IMR-90 (cell line): ENCODE data around the gene SARM1. TPM values are rescaled to one million over a fixed set of nuclear protein-coding genes. Genes with fewer than 3 reads are reported as not detected.

Source experiments
- ATAC-seq: fragments of 200-7000 bp; cut with Tn5 transposase; 2 replicates; pipeline ENCODE4 v1.9.1; 2020; ENCODE audit warnings: low read depth, mild to moderate bottlenecking, moderate library complexity
- BruUV-seq: library from RNA; stranded (reverse); fragments of 400-500 nt; replicated peaks from 2 replicates; lab custom pipeline; 2021; lab: Mats Ljungman, UMichigan
- CTCF ChIA-PET: fragments of 300-600 bp; formaldehyde crosslinking; extraction: SDS; loops from one replicate; lab custom pipeline; 2021; ENCODE audit warnings: antibody characterized with exemption; lab: Yijun Ruan, JAX
- POLR2A ChIA-PET: fragments of 300-600 bp; sonication (Branson Sonifier 250); formaldehyde crosslinking; loops from one replicate; lab custom pipeline; 2022; ENCODE audit warnings: antibody characterized with exemption; ENCODE audit not compliant: unreplicated experiment; lab: Charles Lee
- DNase-seq: peaks from one replicate; pipeline ENCODE4 v3.0.0; 2013
- H2AFZ ChIP-seq: replicated peaks from 2 replicates; pipeline ENCODE3; 2013; ENCODE audit warnings: low read length, mild to moderate bottlenecking; ENCODE audit not compliant: poor library complexity
- H2AK5ac ChIP-seq: 2 replicates; pipeline ENCODE4 v1.6.1; 2013; ENCODE audit warnings: low read depth, low read length, inconsistent platforms
- H2AK9ac ChIP-seq: replicated peaks from 2 replicates; pipeline ENCODE3; 2013; ENCODE audit warnings: mild to moderate bottlenecking, low read depth, low read length, moderate library complexity; ENCODE audit not compliant: poor library complexity
- H2BK120ac ChIP-seq: 2 replicates; pipeline ENCODE4 v1.6.1; 2013; ENCODE audit warnings: low read depth, low read length, inconsistent platforms
- H2BK15ac ChIP-seq: 3 replicates; pipeline ENCODE4 v1.6.1; 2013; ENCODE audit warnings: low read depth, low read length, inconsistent platforms
- H2BK20ac ChIP-seq: 2 replicates; pipeline ENCODE4 v1.6.1; 2013; ENCODE audit warnings: low read depth, mild to moderate bottlenecking, inconsistent platforms, low read length, moderate library complexity
- H2BK5ac ChIP-seq: 2 replicates; pipeline ENCODE4 v1.6.1; 2013; ENCODE audit warnings: mild to moderate bottlenecking, low read depth, low read length, inconsistent platforms; ENCODE audit not compliant: poor library complexity, severe bottlenecking
- H3K14ac ChIP-seq: replicated peaks from 2 replicates; pipeline ENCODE4 v1.6.1; 2013; ENCODE audit warnings: low read depth, low read length, inconsistent platforms
- H3K18ac ChIP-seq: 2 replicates; pipeline ENCODE4 v1.6.1; 2013; ENCODE audit warnings: low read depth, low read length, control low read depth
- H3K23ac ChIP-seq: 2 replicates; pipeline ENCODE4 v1.6.1; 2013; ENCODE audit warnings: low read depth, low read length, inconsistent platforms
- H3K27ac ChIP-seq: 2 replicates; pipeline ENCODE4 v1.5.1; 2013; ENCODE audit warnings: mild to moderate bottlenecking, control low read depth, low read length; ENCODE audit not compliant: insufficient read depth
- H3K27me3 ChIP-seq: 2 replicates; pipeline ENCODE4 v1.6.1; 2013; ENCODE audit warnings: low read length; ENCODE audit not compliant: control insufficient read depth, insufficient read depth
- H3K36me3 ChIP-seq: 2 replicates; pipeline ENCODE4 v1.6.1; 2013; ENCODE audit warnings: low read length, mixed read lengths; ENCODE audit not compliant: control insufficient read depth, insufficient read depth
- H3K4ac ChIP-seq: 2 replicates; pipeline ENCODE4 v1.6.1; 2013; ENCODE audit warnings: low read depth, low read length, inconsistent platforms
- H3K4me1 ChIP-seq: 2 replicates; pipeline ENCODE4 v1.6.1; 2013; ENCODE audit warnings: low read length, mixed read lengths; ENCODE audit not compliant: control insufficient read depth, insufficient read depth
- H3K4me2 ChIP-seq: 2 replicates; pipeline ENCODE4 v1.6.1; 2013; ENCODE audit warnings: low read depth, mild to moderate bottlenecking, control low read depth, low read length, moderate library complexity
- H3K4me3 ChIP-seq: 2 replicates; pipeline ENCODE4 v1.5.1; 2013; ENCODE audit warnings: low read depth, mild to moderate bottlenecking, control low read depth, low read length, moderate library complexity; ENCODE audit not compliant: insufficient read depth
- H3K56ac ChIP-seq: 2 replicates; pipeline ENCODE4 v1.6.1; 2013; ENCODE audit warnings: low read length, inconsistent platforms; ENCODE audit not compliant: insufficient read depth; ENCODE audit errors: extremely low read depth
- H3K79me1 ChIP-seq, 2 experiments: 2 replicates each; pipeline ENCODE4 v1.6.1; 2013; ENCODE audit warnings: low read length in 2 of 2, inconsistent platforms in 1 of 2, low read depth in 1 of 2
- H3K9ac ChIP-seq: 2 replicates; pipeline ENCODE4 v1.6.1; 2013; ENCODE audit warnings: low read depth, low read length, control low read depth
- H3K9me1 ChIP-seq: 2 replicates; pipeline ENCODE4 v1.6.1; 2013; ENCODE audit warnings: low read length, inconsistent platforms; ENCODE audit not compliant: insufficient read depth
- H3K9me3 ChIP-seq: 2 replicates; pipeline ENCODE4 v1.6.1; 2013; ENCODE audit warnings: low read length; ENCODE audit not compliant: control insufficient read depth, insufficient read depth
- H4K20me1 ChIP-seq: 2 replicates; pipeline ENCODE4 v1.6.1; 2013; ENCODE audit warnings: low read length, inconsistent platforms; ENCODE audit not compliant: insufficient read depth
- H4K5ac ChIP-seq: 2 replicates; pipeline ENCODE4 v1.6.1; 2013; ENCODE audit warnings: mild to moderate bottlenecking, low read depth, low read length, control low read depth
- H4K8ac ChIP-seq, 2 experiments: 2 replicates each; pipeline ENCODE4 v1.6.1; 2013; ENCODE audit warnings: low read depth in 2 of 2, low read length in 2 of 2, control low read depth in 1 of 2, inconsistent platforms in 1 of 2
- H4K91ac ChIP-seq: 2 replicates; pipeline ENCODE4 v1.6.1; 2013; ENCODE audit warnings: low read depth, low read length, inconsistent platforms; ENCODE audit not compliant: insufficient read depth
- BHLHE40 ChIP-seq: fragments of 150-350 bp; IDR thresholded peaks from 2 replicates; pipeline ENCODE4 v1.6.1; 2016; ENCODE audit warnings: mild to moderate bottlenecking, low read depth, low read length
- CEBPB ChIP-seq: IDR thresholded peaks from 2 replicates; pipeline ENCODE4 v1.6.1; 2012; ENCODE audit warnings: low read depth, low read length, improper control_type of control experiment
- CHD1 ChIP-seq: IDR thresholded peaks from 2 replicates; pipeline ENCODE4 v1.6.1; 2012; ENCODE audit warnings: low read depth, low read length, improper control_type of control experiment
- CTCF ChIP-seq: conservative IDR thresholded peaks from 2 replicates; pipeline ENCODE4 v1.5.1; 2012; ENCODE audit warnings: mild to moderate bottlenecking, low read depth, low read length, improper control_type of control experiment
- ELK1 ChIP-seq: fragments of 150-350 bp; IDR thresholded peaks from 2 replicates; pipeline ENCODE4 v1.6.1; 2016; ENCODE audit warnings: low read depth, mild to moderate bottlenecking, low read length, moderate library complexity, borderline replicate concordance
- FOS ChIP-seq: fragments of 150-350 bp; IDR thresholded peaks from 2 replicates; pipeline ENCODE4 v1.6.1; 2016; ENCODE audit warnings: low read depth, low read length
- MAFK ChIP-seq: IDR thresholded peaks from 2 replicates; pipeline ENCODE4 v1.6.1; 2012; ENCODE audit warnings: low read depth, low read length, improper control_type of control experiment
- MAZ ChIP-seq: IDR thresholded peaks from 2 replicates; pipeline ENCODE4 v1.6.1; 2012; ENCODE audit warnings: low read depth, mild to moderate bottlenecking, low read length, improper control_type of control experiment, moderate library complexity, borderline replicate concordance
- MXI1 ChIP-seq: IDR thresholded peaks from 2 replicates; pipeline ENCODE4 v1.6.1; 2012; ENCODE audit warnings: low read depth, mild to moderate bottlenecking, low read length, moderate library complexity, borderline replicate concordance
- NFE2L2 ChIP-seq: fragments of 150-350 bp; IDR thresholded peaks from 2 replicates; pipeline ENCODE4 v1.6.1; 2016; ENCODE audit warnings: low read depth, mild to moderate bottlenecking, low read length
- POLR2A ChIP-seq: IDR thresholded peaks from 2 replicates; pipeline ENCODE4 v1.6.1; 2012; ENCODE audit warnings: mild to moderate bottlenecking, low read depth, low read length
- RAD21 ChIP-seq: IDR thresholded peaks from 2 replicates; pipeline ENCODE4 v1.6.1; 2012; ENCODE audit warnings: low read length, improper control_type of control experiment
- RFX5 ChIP-seq: IDR thresholded peaks from 2 replicates; pipeline ENCODE4 v1.8.0; 2012; ENCODE audit warnings: low read depth, mild to moderate bottlenecking, low read length, moderate library complexity
- SMC3 ChIP-seq: fragments of 150-350 bp; IDR thresholded peaks from 2 replicates; pipeline ENCODE4 v1.6.1; 2016; ENCODE audit warnings: low read depth, mild to moderate bottlenecking, antibody characterized with exemption, low read length, moderate library complexity
- USF2 ChIP-seq: fragments of 150-350 bp; IDR thresholded peaks from 2 replicates; pipeline ENCODE4 v1.6.1; 2017; ENCODE audit warnings: mild to moderate bottlenecking, antibody characterized with exemption, low read length, low read depth
- WGBS, 2 experiments: methylation state at CpG; one replicate each; pipeline versions ENCODE4 v1.1.5 to v1.1.7; 2013; ENCODE audit warnings: missing lambda C conversion rate in 2 of 2; ENCODE audit not compliant: insufficient read length in 1 of 2; ENCODE audit errors: extremely low coverage in 2 of 2; 5-methylcytosine and 5-hydroxymethylcytosine counted together
- dilution Hi-C: fragments of 300-500 bp; cut with HindIII; formaldehyde crosslinking; loops from one replicate; pipeline ENCODE4 v1.14.3; 2018; ENCODE audit warnings: low sequenced_read_pairs; ENCODE audit not compliant: unreplicated experiment
- in situ Hi-C: fragments of 300-500 bp; cut with MboI; formaldehyde crosslinking; loops from 3 replicates; pipeline ENCODE4 v1.14.3; 2019; ENCODE audit warnings: low sequenced_read_pairs, inconsistent platforms, mixed read lengths
- intact Hi-C: fragments of 100-400 bp; cut with micrococcal nuclease; formaldehyde crosslinking; loops from 2 replicates; pipeline ENCODE4 v1.10.0; 2022
- polyA plus RNA-seq, 3 experiments: library from polyadenylated mRNA; depleted of rRNA; stranded (reverse); fragments of >200 nt; gene quantifications; 2 replicates each; pipeline ENCODE4 v1.2.3, GENCODE V29; 2012; ENCODE audit warnings: low replicate concordance in 1 of 3
- total RNA-seq: library from RNA; depleted of rRNA; stranded (reverse); fragments of >200 nt; gene quantifications from 2 replicates; pipeline ENCODE4 v1.2.3, GENCODE V29; 2012

SARM1 gene
- total and polyA plus RNA-seq, 2 of the 4 experiments (the other 2 are of a cell fraction), result 3.4 to 11.4 TPM

- POLR2A ChIA-PET, result interaction anchor here (1.6 to 2.8 kb wide), 2 partner anchors 11 to 12 kb away, joined by 8 to 9 read pairs; partner anchors contain the start of genes IFT20, POLDIP2 and TNFAIP1
- intact Hi-C loops, result loop anchor here (2.0 kb wide), 1 partner anchor 541 kb away; no protein-coding TSS in a partner anchor
- TF ChIP-seq MAZ (no peak), USF2 (no peak), ELK1 (no peak), RFX5 (no peak), FOS (no peak), RAD21 (no peak), NFE2L2 (no peak), CEBPB (no peak), CHD1 (no peak), BHLHE40 (no peak), CTCF (no peak), SMC3 (no peak), MXI1 (no peak), MAFK (no peak), POLR2A (no peak)
Observed at GRCh38 chr17:28346199-28346580, 25.3 kb upstream of the SARM1 start.

More at GRCh38 chr17:28346199-28346580, 25.3 kb upstream of the SARM1 start:
- H2BK5ac ChIP-seq, result peak overlapping the region; percentile 79
- H2AK9ac ChIP-seq, result no peak overlapping the region
- CTCF ChIA-PET, result interaction anchor here (0.6 to 1.7 kb wide), 2 partner anchors 305 to 453 kb away, joined by 4 to 5 read pairs; partner anchors contain the start of gene LYRM9
- H3K9ac ChIP-seq, result peak overlapping the region; percentile 27; the same call in 1 of the 2 replicates
- 0 out of 2 replicates have a peak overlapping the region, but pooled peaks have one; percentile 5 for H2BK120ac ChIP-seq
- in situ Hi-C loops (loop anchor here (25.0 kb wide), 1 partner anchor 809 kb away; no protein-coding TSS in a partner anchor), dilution Hi-C loops (no loop called here)
- H4K5ac ChIP-seq, result peak overlapping the region; percentile 35; the same call in 1 of the 2 replicates
- no peak overlapping the region; the same call in 2 of the 3 replicates for H2BK15ac ChIP-seq
- H4K91ac ChIP-seq, result peak overlapping the region; percentile 43; the same call in 1 of the 2 replicates
- H3K23ac ChIP-seq, result peak overlapping the region; percentile 66
- peaks cover 20 to 63% of the 10 kb centered on the region in 2 experiments for H3K79me1 ChIP-seq
- peaks cover 82% of the 10 kb centered on the region for H3K36me3 ChIP-seq
- no peaks in the 10 kb centered on the region for H3K9me3 ChIP-seq
- H2AK5ac ChIP-seq, result no peak overlapping the region; the same call in 1 of the 2 replicates
- H3K56ac ChIP-seq, result no peak overlapping the region
- H3K27me3 ChIP-seq, result no peaks in the 10 kb centered on the region
- peak overlapping the region in 1 of 2 experiments; percentile 46; a peak in 2 of 4 replicates for H4K8ac ChIP-seq
- no peak for DNase-seq
- H3K4me1 ChIP-seq, result peaks cover 16% of the 10 kb centered on the region
- WGBS, 2 experiments, result no CpG with 5 or more reads among the region's 2 CpGs
- H3K18ac ChIP-seq, result peak overlapping the region; percentile 39
- no peak overlapping the region for H3K4me3 ChIP-seq
- H3K9me1 ChIP-seq, result peaks cover 12% of the 10 kb centered on the region; the same call in 1 of the 2 replicates
- 0 out of 2 replicates have a peak overlapping the region, but pooled peaks have one; percentile 19 for H3K14ac ChIP-seq
- peak overlapping the region; percentile 72 for H3K4ac ChIP-seq
- no peak overlapping the region for H3K4me2 ChIP-seq
- peak overlapping the region; percentile 54 for H3K27ac ChIP-seq
- H4K20me1 ChIP-seq, result peaks cover 13% of the 10 kb centered on the region
- H2BK20ac ChIP-seq, result no peak overlapping the region
- ATAC-seq, result no peak
- no TSS peak for BruUV-seq
- no peak overlapping the region for H2AFZ ChIP-seq
